GM19023 (cell line): ENCODE measurements around the gene AGAP2.
"Not testable (repeated sequence)": the region's sequence is repeated elsewhere in the genome, so short reads cannot be mapped to it uniquely, and the experiment has no call there.

Experiments
- ATAC-seq: cut with Tn5 transposase; IDR thresholded peaks from one replicate; pipeline ENCODE4 v1.9.1; 2021; ENCODE audit warnings: mild to moderate bottlenecking, moderate library complexity; ENCODE audit not compliant: unreplicated experiment

AGAP2 gene

DNA sequence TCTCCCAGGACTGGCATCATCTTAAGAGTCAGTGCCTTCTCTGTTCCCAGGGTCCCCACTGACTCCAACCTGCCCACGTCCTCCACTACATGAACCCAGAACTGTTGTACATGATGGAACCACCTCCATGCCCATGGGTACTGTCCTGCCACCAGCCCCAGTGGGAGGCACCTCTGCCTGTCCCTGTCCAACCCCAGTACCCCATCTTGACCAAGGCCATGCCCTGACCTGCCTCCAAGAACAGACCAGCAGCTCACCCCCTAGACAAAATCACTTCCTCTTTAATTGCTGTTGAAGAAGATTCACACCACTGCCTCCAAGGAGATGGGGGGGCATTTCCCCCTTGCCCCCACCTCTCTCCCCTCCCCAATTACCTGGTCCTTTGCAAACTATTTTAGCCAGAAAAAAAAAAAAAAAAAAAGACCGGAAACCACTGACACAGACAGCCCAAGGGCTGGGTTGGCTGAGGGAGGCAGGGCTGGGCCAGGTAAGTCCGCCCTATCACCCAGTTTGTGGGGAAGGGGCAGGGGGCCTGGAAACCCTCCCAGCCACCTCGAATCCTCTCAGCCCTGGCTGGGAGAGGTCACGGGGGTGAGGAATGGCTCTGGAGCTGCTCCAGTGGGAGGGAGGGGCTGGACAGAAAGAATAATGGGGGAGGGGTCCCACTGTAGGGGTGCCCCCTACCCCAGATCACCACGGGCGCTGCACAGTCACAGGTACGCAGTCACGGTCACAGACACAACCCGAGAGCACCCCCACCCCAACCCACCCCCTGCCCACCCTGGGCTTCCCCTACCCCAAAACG is 13.4 kb downstream of the AGAP2 start:
- no peak for ATAC-seq

DNA sequence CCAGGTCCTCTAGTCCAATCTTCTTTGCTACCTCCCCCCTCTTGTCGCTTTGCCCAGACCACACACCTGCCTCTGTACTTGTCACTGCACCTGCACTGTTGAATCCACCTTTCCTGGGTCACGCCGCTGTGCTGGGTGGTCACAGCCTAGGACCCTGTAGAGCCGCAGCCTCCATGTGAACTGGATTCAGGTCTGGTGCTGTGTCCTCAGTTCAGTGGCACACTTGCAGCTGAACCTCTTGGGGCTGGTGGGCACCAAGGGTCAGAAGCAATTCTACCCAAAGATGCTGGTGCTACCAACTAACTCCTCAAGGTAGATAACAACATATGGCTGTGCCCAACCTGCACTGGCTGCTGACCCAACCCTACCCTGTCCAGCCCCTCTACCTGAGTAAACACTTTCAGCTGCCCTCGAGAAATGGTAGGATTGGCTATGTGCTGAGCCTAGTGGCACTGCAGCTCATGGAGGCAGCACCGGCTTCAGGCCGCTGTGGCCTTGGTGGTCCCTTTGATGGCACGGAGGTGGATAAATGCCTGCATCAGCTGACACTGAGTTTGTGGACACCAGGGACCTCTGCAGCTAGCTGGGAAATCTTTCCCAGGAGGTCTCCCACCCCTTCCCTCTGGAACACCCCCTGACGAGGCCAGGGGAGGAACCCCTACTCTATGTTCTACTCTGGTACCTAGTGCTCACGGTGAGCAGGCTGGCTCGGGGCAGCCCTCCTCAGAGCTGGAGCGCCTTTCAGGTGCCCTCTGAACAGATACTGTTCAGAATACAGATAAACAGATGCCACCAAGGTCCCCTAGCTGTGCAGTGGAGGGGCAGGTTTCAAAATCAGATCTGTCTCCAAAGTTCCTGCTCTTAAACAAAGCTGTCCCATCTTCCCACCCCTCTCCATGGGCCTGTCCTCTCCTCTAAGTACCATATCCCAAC is 14.3 kb downstream of the AGAP2 start:
- ATAC-seq = no peak

DNA sequence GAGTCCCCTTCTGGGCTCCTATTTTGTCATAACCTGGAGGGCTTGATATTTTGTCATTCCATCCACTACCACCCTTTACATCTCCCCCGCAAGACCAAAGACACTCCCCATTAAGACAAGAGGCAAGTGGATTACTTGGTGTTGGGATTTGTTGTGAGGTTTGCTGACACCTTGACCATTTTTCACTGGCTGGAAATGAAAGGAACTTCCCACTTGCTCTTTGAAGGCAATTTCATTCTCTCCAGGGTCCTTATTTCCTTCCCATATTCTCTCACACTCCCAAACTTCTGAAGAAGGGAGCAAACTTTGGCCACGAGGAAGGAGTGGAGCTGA is 14.9 kb downstream of the AGAP2 start:
- no peak for ATAC-seq

DNA sequence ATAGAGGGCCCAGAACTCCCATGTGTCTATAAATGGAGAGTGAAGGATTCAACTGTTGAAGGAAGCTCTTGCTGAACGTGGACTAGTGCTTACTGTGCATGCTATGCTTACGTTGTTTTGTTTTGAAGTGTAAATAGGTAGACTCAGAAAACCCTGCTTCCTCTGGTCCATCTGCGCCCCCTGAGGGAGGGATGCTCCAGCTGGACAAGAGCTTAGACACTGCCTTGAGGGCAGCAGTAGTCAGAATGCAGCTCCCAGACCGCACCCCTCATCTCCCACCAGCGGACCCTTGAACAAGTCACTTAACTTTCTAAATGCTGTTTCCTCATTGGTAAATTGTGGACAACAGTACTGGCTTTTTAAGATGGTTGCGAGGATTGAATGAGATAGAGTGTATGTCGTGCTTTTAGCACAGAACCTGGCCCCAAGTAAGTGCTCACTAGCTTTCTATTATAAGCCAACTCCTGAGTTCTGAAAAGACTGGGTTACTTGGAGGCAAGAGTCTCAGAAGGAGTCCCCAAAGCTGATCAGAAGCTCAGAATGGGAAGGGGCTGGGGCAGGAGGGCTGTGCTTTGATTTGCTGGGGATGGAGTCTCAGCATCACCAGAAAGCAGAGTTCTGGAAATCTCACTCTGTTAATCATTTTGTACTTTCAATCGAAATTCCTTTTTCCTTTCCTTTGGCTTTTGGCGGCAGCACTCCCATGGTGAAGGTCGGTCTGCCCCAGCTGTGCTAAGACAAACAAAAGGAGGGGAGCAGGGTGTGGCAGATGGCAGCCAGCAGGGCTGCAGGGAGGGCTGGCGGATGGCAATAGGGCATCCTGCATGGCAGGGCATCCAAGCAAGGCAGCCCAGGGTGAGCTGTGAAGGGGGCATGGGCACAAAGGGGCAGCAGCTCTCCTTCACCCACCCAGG is 15.6 kb downstream of the AGAP2 start:
- no peak for ATAC-seq

DNA sequence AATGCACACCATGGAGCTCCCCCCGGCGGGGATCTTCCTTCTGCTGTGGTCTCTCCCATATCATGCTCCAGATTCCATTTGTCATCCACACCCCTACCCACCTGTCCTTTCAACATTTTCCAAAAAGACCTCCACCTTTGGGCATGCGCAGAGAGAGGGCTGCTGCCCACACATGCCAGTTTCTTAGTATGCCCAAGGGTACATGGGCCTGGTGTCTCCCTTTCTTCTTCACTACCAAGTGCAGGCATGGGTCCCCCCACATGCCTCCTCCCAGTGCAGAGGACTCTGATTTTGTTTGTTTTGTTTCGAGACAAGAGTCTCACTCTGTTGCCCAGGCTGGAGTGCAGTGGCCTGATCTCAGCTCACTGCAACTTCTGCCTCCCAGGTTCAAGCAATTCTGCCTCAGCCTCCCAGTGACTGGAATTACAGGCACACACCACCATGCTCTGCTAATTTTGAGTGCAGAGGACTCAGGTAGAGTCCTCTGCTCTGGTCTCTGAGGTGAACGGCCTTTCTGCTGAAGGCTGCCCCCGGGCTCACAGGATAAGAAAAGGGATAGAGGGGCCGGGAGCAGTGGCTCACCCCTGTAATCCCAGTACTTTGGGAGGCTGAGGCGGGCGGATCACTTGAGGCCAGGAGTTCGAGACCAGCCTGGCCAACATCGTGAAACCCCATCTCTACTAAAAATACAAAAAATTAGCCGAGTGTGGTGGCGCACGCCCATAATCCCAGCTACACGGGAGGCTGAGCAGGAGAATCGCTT is 16.5 kb downstream of the AGAP2 start:
- ATAC-seq = not testable (repeated sequence)

DNA sequence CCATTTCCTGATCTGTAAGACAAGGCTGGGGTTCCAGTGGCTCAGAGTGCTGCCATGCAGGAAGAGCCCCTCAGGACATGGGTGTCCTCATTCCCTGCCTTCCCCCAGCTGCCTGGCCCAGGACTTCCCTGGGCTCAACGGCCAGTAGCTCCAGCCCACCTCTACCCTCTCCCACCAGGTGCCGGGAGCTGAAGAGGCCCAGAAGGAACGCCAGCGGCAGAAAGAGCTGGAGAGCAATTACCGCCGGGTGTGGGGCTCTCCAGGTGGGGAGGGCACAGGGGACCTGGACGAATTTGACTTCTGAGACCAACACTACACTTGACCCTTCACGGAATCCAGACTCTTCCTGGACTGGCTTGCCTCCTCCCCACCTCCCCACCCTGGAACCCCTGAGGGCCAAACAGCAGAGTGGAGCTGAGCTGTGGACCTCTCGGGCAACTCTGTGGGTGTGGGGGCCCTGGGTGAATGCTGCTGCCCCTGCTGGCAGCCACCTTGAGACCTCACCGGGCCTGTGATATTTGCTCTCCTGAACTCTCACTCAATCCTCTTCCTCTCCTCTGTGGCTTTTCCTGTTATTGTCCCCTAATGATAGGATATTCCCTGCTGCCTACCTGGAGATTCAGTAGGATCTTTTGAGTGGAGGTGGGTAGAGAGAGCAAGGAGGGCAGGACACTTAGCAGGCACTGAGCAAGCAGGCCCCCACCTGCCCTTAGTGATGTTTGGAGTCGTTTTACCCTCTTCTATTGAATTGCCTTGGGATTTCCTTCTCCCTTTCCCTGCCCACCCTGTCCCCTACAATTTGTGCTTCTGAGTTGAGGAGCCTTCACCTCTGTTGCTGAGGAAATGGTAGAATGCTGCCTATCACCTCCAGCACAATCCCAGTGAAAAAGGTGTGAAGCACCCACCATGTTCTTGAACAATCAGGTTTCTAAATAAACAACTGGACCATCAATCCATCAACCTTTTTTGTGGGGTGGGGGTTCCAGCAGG is 17.6 kb downstream of the AGAP2 start:
- ATAC-seq = no peak

DNA sequence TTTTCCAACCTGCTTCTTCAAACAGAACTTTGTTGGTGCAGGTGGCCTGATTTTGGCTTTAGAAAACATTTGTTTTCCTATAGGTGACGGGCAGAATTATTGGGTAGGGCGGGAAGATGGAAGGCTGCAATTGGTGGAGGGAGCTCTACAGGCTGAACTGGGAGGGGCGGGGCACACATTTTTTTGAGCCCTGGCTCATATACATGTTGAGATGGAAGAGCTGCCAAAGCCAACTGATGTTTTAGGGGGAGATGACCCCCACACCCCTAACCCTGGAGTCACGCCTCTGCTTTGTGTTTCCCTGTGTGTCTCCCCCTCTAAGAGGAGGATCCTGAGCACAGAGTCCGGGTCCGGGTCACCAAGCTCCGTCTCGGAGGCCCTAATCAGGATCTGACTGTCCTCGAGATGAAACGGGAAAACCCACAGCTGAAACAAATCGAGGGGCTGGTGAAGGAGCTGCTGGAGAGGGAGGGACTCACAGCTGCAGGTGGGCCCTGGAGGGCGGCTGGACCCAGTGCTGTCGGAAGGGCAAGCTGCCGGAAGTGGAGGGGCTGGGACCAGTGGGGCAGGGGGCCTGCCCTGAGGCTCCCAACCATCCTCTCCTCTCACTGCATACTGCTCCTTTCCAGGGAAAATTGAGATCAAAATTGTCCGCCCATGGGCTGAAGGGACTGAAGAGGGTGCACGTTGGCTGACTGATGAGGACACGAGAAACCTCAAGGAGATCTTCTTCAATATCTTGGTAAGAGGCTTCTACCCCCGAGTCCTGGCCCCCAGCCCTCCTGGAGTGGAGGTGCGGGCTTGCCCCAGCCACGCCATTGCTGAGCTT is 18.6 kb downstream of the AGAP2 start:
- no peak for ATAC-seq

DNA sequence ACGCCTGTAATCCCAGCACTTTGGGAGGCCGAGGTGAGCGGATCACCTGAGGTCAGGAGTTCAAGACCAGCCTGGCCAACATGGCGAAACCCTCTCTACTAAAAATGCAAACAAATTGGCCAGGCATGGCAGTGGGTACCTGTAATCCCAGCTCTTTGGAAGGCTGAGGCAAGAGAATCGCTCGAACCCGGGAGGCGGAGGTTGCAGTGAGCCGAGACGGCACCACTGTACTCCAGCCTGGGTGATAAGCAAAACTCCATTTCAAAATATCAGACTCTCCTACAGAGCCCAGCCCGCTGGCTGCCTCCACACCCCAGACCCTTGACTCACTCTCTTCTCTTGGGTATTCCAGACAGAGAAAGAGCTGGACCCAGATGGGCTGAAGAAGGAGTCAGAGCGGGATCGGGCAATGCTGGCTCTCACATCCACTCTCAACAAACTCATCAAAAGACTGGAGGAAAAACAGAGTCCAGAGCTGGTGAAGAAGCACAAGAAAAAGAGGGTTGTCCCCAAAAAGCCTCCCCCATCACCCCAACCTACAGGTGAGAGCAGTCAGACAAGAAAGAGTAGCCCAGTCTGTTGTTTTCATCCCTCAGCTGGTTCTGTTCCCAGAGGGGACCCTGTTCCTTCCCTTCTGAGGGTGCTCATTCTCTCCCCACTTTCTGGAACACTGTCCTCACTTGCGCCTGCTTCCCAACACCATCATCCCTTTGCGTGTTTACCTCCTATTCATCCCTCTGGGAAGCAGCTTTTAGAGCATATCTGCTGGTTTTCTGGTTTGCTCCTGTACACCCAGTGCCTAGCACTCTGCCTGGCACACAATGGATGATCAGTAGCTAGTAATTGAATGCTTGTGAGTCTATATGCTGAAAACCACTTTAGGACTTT is 19.7 kb downstream of the AGAP2 start:
- no peak for ATAC-seq

DNA sequence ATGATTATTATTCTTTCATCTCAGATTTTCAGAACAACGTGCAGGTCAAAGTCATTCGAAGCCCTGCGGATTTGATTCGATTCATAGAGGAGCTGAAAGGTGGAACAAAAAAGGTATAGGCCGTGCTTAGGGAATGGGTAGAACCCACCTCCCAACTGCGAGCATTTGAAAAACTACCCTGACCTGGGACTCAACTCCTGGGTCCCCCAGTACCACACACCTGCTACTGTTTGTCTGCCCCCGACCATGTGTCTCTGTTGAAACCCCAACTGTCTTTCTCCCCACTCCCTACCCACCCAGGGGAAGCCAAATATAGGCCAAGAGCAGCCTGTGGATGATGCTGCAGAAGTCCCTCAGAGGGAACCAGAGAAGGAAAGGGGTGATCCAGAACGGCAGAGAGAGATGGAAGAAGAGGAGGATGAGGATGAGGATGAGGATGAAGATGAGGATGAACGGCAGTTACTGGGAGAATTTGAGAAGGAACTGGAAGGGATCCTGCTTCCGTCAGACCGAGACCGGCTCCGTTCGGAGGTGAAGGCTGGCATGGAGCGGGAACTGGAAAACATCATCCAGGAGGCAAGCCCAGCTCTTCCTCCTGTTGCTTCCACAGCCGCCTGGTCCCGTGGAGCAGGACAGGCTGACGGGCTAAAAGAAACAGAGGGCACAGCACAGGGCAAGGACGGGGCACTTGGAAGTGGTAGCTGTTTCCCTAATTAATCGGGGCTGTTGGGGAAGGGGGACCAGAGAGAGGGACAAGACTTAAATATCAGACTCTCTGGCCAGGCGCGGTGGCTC is 20.5 kb downstream of the AGAP2 start:
- ATAC-seq = no peak

DNA sequence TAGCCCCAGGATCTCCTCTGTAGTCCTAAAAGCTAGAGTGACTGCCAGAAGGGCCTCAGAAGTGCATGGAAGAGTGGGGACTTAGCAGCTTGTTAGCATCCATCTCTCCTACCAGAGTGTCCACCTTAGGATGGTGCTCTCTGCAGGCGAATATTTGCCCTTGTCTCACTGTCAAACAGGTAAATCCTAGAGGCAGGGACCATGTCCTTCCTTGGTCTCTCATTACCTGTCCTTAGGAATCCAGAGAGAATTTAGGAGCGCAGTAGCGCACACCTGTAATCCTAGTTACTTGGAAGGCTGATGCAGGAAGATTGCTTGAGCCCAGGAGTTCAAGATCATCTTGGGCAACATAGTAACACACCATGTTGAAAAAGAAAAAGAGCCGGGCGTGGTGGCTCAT is 21.4 kb downstream of the AGAP2 start:
- no peak for ATAC-seq

DNA sequence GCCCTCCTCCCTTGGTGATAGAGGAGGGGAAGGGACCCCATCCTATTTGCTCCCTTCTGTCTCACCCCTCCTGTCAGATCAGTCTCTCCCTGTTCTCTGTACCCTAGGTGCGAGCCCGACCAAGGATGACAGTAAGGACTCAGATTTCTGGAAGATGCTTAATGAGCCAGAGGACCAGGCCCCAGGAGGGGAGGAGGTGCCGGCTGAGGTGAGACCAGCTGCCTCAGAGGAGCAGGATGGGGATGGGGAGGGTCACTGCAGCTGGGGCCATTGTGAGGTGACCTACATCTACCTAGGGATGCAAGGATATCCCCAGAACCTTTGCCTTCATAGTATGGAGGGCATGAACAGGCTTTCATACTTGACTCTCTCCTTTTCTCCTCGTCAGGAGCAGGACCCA is 22.2 kb downstream of the AGAP2 start:
- no peak for ATAC-seq

DNA sequence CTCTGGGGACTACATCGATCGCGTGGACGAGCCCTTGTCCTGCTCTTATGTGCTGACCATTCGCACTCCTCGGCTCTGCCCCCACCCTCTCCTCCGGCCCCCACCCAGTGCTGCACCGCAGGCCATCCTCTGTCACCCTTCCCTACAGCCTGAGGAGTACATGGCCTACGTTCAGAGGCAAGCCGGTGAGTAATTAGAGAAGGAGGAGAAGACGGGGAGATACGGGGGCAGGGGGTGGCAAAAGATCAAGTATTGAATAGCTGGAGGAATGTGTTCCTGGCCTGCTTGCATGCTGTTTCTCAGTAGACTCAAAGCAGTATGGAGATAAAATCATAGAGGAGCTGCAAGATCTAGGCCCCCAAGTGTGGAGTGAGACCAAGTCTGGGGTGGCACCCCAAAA is 22.8 kb downstream of the AGAP2 start:
- no peak for ATAC-seq

DNA sequence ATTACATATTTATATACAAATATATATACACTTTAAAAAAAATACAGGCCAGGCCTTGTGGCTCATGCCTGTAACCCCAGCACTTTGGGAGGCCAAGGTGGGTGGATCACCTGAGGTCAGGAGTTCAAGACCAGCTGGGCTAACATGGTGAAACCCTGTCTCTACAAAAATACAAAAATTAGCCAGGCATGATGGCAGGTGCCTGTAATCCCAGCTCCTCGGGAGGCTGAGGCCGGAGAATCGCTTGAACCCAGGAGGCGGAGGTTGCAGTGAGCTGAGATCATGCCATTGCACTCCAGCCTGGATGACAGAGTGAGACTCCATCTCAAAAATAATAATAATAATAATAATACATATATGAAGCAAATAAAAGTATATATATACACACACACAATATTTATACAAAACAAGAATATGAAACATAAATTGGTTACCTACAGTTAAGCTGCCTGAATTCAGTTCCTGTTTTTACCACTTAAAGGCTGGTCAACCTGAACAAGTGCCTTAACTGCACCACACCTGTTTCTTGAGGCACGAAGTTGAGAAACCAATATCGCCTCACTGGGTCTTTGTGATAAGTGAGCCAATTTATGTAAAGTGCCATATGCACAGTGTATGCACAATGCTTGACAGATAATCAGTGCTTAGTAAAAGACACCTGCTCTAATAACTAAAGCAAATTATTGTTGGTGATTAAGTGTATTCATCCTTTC is 23.4 kb downstream of the AGAP2 start:
- not testable (repeated sequence) for ATAC-seq

DNA sequence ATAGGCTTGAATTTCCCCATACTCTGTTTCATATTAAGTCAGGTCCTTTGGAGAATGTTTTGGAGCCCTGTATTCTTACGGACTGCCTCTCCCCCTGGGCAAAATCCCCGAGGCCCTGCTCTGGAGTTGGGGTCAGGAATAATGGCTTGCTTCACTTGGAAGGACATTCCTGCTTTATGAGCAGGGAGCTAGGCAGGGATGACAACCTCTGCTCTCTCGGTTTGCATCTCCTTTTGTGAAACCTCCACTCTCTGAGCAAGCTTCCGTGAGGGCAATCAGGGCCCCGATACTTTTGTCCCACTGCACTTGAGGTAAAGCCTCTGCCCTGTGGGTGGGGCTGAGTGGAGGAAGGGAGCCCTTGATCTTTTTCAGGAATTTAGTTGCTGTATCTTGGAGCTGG is 25.3 kb downstream of the AGAP2 start:
- ATAC-seq = no peak

DNA sequence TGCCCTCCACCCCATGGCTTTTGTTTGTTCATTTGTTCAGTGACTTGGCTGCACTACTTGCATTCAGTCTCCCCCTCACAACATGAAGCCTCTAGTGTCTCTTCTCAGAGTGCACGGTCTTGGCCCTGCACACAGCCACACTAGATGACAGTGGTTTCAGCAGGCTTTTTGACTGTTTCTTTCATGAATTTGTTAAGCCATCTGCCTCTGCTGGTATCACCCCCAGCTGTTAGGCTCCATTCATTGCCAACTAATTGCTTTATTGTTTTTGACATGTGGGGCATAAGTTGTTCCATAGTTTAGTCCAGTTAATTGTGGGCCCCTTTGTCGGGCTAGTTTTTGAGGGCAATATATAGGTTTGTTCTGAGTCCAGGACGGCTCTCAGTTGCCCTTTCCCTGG is 25.8 kb downstream of the AGAP2 start:
- ATAC-seq = no peak

DNA sequence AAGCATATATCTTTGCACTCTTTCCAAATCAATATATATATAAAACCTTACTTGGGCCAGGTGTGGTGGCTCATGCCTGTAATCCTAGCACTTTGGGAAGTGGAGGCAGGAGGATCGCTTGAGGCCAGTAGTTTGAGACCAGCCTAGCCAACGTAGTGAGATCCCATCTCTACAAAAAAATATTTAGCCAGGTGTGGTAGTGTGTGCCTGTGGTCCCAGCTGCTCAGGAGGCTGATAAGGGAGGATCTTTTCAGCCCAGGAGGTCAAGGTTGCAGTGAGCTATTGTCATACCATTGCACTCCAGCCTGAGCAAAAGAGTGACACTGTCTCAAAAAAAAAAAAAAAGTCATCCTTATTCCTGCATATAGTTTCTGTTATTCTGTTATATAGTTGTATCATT is 30.2 kb downstream of the AGAP2 start:
- ATAC-seq = no peak
